OCI-LY1 (cell line): Measurements from ENCODE around the gene PSMD3.

Source experiments
- EZH2 ChIP-seq: fragments of 200-600 bp; sonication (generic), shearing (Covaris generic); IDR thresholded peaks from 2 replicates; pipeline ENCODE4 v1.8.0; 2017; ENCODE audit warnings: borderline replicate concordance, mixed run types, mild to moderate bottlenecking, antibody characterized with exemption, low read length, moderate library complexity, mixed read lengths
- TF ChIP-seq, protein P1 (sequence below): fragments of 200-600 bp; sonication (generic), shearing (Covaris generic); IDR thresholded peaks from 2 replicates; pipeline ENCODE4 v1.5.1; 2017; ENCODE audit warnings: mild to moderate bottlenecking, antibody characterized with exemption, low read length, moderate library complexity, mixed read lengths

DNA sequence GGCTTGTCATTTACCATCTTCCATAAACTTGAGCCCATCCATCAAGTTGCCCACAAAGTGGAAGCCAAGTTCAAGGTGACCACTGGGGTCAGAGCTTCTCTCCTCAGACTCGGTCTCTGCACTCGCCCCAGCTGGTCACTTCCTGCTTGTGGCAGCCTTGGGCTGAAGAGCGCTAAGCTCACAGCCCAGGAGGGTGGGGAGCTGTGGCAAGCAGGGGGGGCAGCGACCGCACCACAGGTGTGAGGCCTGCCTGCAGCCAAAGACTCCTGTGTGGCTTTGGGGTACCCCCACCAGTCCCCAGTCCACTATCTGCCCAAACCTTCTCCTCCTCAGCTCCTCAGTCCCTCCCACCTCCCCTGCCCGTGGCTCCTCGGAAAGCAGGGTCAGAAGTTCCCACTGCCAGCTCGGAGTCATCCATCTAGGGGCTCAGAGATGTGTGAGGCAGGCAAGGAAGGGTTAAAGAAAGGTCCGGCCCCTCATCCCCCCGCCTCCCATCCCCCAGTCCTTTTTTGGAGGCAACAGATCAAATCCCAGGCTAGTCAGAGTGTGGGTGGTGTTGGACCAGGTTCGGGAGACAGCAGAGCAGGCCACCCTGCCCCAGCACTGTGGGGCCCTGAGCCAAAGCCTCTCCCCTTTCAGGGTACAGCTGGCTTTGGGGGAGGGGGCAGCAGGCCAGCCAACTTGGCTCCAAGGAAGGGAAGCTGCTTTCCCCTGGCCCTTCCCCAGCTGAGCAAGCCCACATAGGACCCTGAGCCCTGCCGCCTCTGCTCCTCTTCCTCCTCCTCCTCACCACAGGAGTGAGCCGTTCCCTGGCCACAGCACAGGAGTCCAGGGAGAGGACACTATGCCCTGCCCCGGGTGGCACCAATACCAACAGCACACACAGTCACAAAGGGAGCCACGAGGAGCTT is 37.9 kb downstream of the PSMD3 start:
- TF ChIP-seq, protein P1, sequence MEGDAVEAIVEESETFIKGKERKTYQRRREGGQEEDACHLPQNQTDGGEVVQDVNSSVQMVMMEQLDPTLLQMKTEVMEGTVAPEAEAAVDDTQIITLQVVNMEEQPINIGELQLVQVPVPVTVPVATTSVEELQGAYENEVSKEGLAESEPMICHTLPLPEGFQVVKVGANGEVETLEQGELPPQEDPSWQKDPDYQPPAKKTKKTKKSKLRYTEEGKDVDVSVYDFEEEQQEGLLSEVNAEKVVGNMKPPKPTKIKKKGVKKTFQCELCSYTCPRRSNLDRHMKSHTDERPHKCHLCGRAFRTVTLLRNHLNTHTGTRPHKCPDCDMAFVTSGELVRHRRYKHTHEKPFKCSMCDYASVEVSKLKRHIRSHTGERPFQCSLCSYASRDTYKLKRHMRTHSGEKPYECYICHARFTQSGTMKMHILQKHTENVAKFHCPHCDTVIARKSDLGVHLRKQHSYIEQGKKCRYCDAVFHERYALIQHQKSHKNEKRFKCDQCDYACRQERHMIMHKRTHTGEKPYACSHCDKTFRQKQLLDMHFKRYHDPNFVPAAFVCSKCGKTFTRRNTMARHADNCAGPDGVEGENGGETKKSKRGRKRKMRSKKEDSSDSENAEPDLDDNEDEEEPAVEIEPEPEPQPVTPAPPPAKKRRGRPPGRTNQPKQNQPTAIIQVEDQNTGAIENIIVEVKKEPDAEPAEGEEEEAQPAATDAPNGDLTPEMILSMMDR: no peak
- no peak for TF ChIP-seq EZH2
